H1 (cell line): Measurements from ENCODE around the gene KIF3B. TPM values are rescaled to one million over a fixed set of nuclear protein-coding genes. Genes with fewer than 3 reads are reported as not detected.

ENCODE experiments used
- ASH2L ChIP-seq: fragments of 200-600, 300-600 bp; sonication (generic); IDR thresholded peaks from one replicate; pipeline ENCODE4 v1.7.1; 2017; ENCODE audit warnings: low read length
- JUN ChIP-seq: IDR thresholded peaks from 2 replicates; pipeline ENCODE4 v1.6.1; 2011; ENCODE audit warnings: low read depth, mild to moderate bottlenecking, improper control_type of control experiment, low read length
- PHF8 ChIP-seq: fragments of 200-600 bp; sonication (generic); conservative IDR thresholded peaks from 2 replicates; pipeline ENCODE4 v1.7.1; 2012; ENCODE audit warnings: low read depth, mild to moderate bottlenecking, inconsistent platforms, low read length, moderate library complexity
- polyA plus RNA-seq, 7 experiments: library from polyadenylated mRNA; depleted of rRNA in 3 of 7; stranded (reverse) in 5 of 7; unstranded in 2 of 7; fragments of >200 nt in 5 of 7; fragments of 200-250 nt in 2 of 7; gene quantifications; 1 replicate in 5 of 7; 2 replicates in 1 of 7; 4 replicates in 1 of 7; pipeline versions ENCODE4 v1.2.1 to v1.2.3, GENCODE V29; 2011 to 2013; ENCODE audit warnings: missing spikeins in 2 of 7, mixed read lengths in 2 of 7
- total RNA-seq: library from RNA; stranded (reverse); fragmentation: NEBNext Ultra II Directional; extraction: Animal tissue kit (Norgen Biotek cat#: 25700); gene quantifications from 2 replicates; pipeline ENCODE4 v1.2.1, GENCODE V29; 2021

Gene KIF3B
- total and polyA plus RNA-seq, 2 of the 8 experiments (the other 6 are each of a cell fraction or from before 2014, with no cell fraction given): 10.1 to 22.4 TPM

DNA sequence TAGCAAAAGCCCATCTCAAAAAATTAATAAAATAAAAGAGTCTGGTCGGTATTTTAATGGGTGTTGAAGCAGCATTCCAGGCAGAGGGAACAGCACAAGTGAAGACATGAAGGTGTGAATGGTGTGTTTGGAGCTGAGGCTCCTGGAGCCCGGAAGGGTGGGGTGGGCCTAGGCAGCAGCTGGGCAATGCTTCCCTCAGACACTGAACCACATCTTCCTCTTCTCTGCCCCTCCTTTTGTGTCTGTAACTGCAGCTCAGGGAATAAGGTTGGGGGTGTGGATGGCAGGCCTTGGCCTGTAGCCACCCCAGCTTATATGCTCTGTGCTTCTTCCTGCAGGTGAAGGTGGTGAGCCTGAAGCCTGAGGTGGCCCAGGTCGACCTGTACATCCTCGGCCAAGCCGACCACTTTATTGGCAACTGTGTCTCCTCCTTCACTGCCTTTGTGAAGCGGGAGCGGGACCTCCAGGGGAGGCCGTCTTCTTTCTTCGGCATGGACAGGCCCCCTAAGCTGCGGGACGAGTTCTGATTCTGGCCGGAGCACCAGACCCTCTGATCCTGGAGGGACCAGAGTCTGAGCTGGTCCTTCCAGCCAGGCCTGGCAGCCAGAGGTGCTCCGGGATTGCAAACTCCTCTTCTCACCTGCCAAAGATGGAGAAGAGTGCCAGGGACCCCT, 43.2 kb upstream of the KIF3B start (continued):
- TF ChIP-seq ASH2L: no peak
- TF ChIP-seq JUN: no peak
- TF ChIP-seq PHF8: no peak
